Spleen (tissue), 7 donors: ENCODE results near the gene TTLL9.

Experiments used
- POLR2A ChIP-seq, 3 donors: fragments of 450-650 bp; IDR thresholded peaks; one replicate each; pipeline ENCODE4 v1.5.1; 2017; ENCODE audit warnings: antibody characterized with exemption in 3 of 3, mild to moderate bottlenecking in 1 of 3
- TF ChIP-seq, protein P1 (sequence below), 11 experiments: fragments of 200-600 bp in 7 of 11; fragments of 450-650 bp in 4 of 11; sonication (generic) in 4 of 11; IDR thresholded peaks in 8 of 11; conservative IDR thresholded peaks in 3 of 11; 1 replicate in 7 of 11; 2 replicates in 4 of 11; pipeline versions ENCODE4 v1.4.0 to v1.8.0; 2016 to 2021; ENCODE audit warnings: antibody characterized with exemption in 11 of 11, inconsistent platforms in 4 of 11, mild to moderate bottlenecking in 1 of 11
- donor health status: DM: no; HTN: no; CAD: no; lungs with moderate emphysema.
- donor health status: DM: no; HTN: no; CAD: no.
- donor health status: DM: no; HTN: no; CAD: no.

- TF ChIP-seq, protein P1, sequence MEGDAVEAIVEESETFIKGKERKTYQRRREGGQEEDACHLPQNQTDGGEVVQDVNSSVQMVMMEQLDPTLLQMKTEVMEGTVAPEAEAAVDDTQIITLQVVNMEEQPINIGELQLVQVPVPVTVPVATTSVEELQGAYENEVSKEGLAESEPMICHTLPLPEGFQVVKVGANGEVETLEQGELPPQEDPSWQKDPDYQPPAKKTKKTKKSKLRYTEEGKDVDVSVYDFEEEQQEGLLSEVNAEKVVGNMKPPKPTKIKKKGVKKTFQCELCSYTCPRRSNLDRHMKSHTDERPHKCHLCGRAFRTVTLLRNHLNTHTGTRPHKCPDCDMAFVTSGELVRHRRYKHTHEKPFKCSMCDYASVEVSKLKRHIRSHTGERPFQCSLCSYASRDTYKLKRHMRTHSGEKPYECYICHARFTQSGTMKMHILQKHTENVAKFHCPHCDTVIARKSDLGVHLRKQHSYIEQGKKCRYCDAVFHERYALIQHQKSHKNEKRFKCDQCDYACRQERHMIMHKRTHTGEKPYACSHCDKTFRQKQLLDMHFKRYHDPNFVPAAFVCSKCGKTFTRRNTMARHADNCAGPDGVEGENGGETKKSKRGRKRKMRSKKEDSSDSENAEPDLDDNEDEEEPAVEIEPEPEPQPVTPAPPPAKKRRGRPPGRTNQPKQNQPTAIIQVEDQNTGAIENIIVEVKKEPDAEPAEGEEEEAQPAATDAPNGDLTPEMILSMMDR (IDR thresholded peaks at IDR 0.05 in 8 of 11, conservative IDR thresholded peaks at IDR 0.05 in 3 of 11): no peak
- no peak for TF ChIP-seq POLR2A (IDR thresholded peaks at IDR 0.05)
These were observed 22.1 kb upstream of the TTLL9 start for GRCh38 chr20:31848088-31848999.
